ENCODE results near the gene NXNL1.
"Not testable (repeated sequence)": the region's sequence is repeated elsewhere in the genome, so short reads cannot be mapped to it uniquely, and the experiment has no call there.

NXNL1 gene

GRCh38 chr19:17486545-17487240, 26.0 kb upstream of the NXNL1 start:
- no peak for DNase-seq (ENCODE audit: low read depth in 4 of 4, low spot score in 1 of 4)

- DNase-seq (ENCODE audit: low read depth in 4 of 4, low spot score in 1 of 4), result no peak
These were observed 23.9 kb upstream of the NXNL1 start for GRCh38 chr19:17484520-17485185.

- DNase-seq (ENCODE audit: low read depth in 4 of 4, low spot score in 1 of 4), result no peak
These were observed 22.9 kb upstream of the NXNL1 start for GRCh38 chr19:17483605-17484002.

GRCh38 chr19:17482877-17483604, 22.3 kb upstream of the NXNL1 start:
- DNase-seq (ENCODE audit: low read depth in 4 of 4, low spot score in 1 of 4), result no peak

GRCh38 chr19:17481986-17482385, 21.3 kb upstream of the NXNL1 start:
- no peak for DNase-seq (ENCODE audit: low read depth in 4 of 4, low spot score in 1 of 4)

DNA sequence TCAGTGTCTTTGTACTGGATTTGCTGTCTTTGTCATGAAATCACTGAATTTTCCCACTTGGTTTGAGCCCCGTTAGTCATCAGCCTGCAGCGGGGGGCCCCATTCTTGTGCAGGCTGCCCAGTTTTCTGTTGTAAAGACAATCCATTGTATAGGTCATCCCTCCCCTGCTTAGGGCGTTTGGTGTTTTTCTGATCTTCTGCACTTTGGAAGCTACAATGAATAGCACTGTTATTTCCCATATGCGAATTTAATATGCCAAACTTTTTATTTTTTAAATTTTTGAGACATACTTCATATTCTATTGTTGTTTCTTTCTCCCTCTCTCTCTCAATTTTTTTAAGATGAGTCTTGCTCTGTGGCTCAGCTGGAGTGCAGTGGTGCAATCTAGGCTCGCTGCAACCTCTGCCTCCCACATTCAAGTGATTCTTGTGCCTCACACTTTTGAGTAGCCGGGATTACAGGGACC, 18.6 kb upstream of the NXNL1 start:
- no peak for DNase-seq (ENCODE audit: low read depth in 4 of 4, low spot score in 1 of 4)

GRCh38 chr19:17475541-17476115, 14.9 kb upstream of the NXNL1 start:
- DNase-seq (ENCODE audit: low read depth in 4 of 4, low spot score in 1 of 4), result no peak

DNA sequence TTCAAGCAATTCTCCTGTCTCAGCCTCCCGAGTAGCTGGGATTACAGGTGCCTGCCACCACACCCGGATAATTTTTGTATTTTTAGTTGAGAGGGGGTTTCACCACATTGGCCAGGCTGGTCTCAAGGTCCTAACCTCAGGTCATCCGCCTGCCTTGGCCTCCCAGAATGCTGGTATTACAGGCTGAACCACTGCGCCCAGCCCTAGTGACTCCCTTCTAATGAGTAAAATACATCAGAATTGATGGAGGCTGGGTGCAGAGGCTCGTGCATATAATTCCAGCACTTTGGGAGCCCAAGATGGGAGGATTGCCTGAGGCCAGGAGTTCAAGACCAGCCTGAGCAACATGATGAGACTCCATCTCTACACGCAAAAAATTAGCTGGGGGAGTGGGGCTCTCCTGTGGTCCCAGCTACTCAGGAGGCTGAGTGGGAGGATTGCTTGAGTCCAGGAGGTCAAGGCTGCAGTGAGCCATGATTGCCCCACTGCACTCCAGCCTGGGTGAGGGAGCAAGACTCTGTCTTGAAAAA, 14.3 kb upstream of the NXNL1 start:
- not testable (repeated sequence) for DNase-seq (ENCODE audit: low read depth in 4 of 4, low spot score in 1 of 4)

DNA sequence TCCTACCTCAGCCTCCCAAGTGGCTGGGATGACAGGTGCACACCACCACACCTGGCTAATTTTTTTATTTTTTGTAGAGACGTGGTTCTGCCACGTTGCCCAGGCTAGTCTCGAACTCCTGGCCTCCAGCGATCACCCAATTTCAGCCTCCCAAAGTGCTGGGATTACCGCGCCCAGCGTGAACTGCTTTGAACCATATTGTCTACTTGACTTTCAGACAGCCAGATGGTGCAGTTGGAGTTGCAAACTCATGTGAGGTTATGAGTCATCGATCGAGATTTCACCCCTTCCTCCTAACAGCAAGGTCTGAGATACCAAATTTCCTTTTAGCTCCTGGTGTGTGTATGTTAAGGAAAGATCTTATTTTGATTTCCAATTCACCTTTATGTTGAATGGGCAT, 12.3 kb upstream of the NXNL1 start:
- DNase-seq (ENCODE audit: low read depth in 4 of 4, low spot score in 1 of 4), result no peak

DNA sequence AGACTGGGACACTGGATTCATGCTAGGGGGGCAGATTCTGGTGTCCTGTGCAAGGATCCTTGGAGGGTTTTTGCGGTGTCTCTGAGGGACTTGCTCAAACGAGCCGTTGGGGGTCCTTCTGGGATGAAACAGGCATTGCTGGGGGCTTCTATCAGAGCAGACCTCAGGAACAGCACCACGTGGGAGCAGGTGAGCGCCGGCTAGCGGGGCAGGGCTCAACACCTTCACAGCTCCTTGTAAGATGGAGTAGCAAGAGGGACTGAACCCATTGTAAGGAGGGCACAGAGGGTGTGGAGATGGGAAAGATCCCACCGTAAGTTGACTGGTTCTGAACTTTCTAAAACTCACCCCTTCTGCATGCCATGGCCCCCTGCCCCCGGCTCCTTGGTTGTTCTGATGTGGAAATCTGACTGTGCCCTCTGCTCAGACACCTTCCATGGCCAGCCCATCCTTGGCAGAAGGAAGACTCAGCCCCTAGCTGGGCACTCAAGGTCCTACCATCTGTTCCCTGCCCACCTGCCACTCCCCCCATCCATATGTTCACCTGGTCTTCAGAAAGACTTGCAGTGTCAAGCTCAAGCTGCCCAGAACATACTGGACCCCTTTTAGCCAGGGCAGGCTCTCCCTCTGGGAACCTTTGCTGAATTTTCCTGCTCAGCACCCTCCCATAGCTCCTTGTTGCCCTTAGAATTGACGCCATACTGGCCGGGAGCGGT, 10.8 kb upstream of the NXNL1 start:
- no peak for DNase-seq (ENCODE audit: low read depth in 4 of 4, low spot score in 1 of 4)

GRCh38 chr19:17470068-17470841, 9.5 kb upstream of the NXNL1 start, which contains the start of gene SLC27A1:
Gene SLC27A1 (plus strand): TSS chr19:17470524. CDS start chr19:17470541, 17 bp downstream.
- DNase-seq (ENCODE audit: low read depth in 4 of 4, low spot score in 1 of 4), result peak; percentile 69 to 88 (median 78)

DNA sequence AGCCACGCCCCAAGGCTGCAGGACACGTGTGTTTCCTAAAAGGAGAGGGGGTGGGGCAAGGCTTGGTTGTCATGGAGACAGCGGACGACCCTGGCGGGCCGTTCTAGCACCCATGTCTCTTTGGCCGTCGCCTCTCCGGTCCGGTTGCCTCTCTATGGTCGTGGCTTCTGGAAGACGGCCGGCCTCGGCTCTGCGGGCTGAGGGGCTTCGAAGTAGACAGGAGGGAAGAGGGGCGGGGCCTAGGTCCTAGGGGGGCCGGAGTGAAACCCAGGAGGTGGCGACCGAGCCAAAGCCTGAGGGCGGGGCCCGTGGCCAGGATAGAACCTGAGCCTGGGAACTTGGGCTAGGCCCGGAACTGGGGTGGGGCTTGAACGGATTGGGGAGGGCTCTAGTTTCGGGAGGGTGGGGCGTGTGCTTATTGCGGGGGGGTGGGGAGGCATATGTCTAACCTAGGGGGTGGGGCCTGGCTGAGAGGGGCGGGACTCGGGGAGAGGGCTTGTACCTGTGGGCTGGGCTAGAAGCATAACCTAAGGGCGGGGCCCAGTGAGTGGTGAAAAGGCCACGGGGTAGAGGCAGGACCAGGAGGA, 8.8 kb upstream of the NXNL1 start:
- DNase-seq (ENCODE audit: low read depth in 4 of 4, low spot score in 1 of 4), result peak; percentile 66 to 89 (median 74)

DNA sequence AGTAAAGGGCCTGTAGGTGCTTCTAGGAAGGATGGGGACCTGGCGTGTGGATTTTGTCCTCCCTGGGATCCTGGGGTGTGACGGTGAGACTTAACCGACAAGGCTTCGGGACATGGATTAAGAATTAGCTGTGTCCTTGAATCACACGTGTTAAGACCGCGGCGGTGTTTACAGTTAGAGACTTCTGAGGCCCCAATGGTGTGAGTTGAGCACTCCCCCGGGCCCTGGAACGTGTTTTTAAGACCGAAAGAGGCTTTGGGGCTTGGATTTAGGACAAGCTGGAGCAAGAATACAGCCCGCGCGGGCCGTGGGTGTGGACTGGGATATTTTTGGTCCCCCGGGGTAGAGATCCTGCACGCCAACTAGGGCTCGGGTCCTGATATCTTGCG, 8.4 kb upstream of the NXNL1 start:
- DNase-seq (ENCODE audit: low read depth in 4 of 4, low spot score in 1 of 4), result no peak

- no peak for DNase-seq (ENCODE audit: low read depth in 4 of 4, low spot score in 1 of 4)
These were observed 7.8 kb upstream of the NXNL1 start for GRCh38 chr19:17468302-17469091.

- no peak for DNase-seq (ENCODE audit: low read depth in 4 of 4, low spot score in 1 of 4)
These were observed 7.0 kb upstream of the NXNL1 start for GRCh38 chr19:17467471-17468301.

DNA sequence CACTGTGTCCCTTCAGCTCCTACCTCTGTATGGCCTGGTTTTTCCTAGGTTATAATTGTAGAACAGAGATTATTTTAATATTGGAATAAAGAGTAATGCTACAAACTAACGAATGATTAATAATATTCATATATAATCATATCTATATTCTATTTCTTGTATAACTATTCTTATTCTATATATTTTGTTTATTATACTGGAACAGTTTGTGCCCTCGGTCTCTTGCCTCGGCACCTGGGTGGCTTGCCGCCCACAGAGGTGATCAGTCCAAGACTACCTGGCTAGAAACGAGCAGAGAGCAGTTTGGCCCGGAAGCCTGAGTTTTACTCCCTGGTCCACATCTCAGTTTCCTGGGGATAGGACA, 5.7 kb upstream of the NXNL1 start:
- no peak for DNase-seq (ENCODE audit: low read depth in 4 of 4, low spot score in 1 of 4)

GRCh38 chr19:17458970-17459369, 1.8 kb downstream of the NXNL1 start:
- DNase-seq (ENCODE audit: low read depth in 4 of 4, low spot score in 1 of 4), result no peak

DNA sequence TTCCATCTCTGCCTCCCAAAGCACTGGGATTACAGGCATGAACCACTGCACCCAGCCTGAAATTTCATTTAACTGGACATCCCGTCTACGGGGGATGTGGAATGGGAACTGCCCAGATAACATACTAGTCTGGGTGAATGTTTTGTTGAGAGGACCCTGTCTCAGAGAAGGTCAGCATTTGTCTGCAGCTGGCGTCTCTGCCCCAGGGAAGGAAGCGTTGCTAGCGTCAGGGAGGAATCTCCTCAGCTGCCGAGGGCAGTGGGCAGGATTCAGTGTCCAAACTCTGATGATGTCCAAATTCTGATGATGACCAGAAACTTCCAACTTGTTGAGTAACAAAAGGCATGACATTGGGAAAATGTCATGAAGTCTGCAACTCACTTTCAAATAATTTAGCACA, 3.1 kb downstream of the NXNL1 start:
- DNase-seq (ENCODE audit: low read depth in 4 of 4, low spot score in 1 of 4), result no peak

Measured in stimulated activated CD4-positive, alpha-beta T cell treated with anti-CD3 and anti-CD28 coated beads, Interleukin-1b, Interleukin-23, amount 100 ng/mL, for 24 hours (primary cell).